Lung (tissue), 12 donors: ENCODE results near the gene MBD3L2B. TPM values are rescaled to one million over a fixed set of nuclear protein-coding genes. Genes with fewer than 3 reads are reported as not detected.
"Not testable (repeated sequence)": the region's sequence is repeated elsewhere in the genome, so short reads cannot be mapped to it uniquely, and the experiment has no call there.

ENCODE experiments used
- ATAC-seq: fragments of 200-7000 bp; cut with Tn5 transposase; one replicate; pipeline ENCODE4 v1.9.1; 2020; ENCODE audit warnings: moderate number of reproducible peaks; ENCODE audit not compliant: insufficient read depth, low FRiP score
- DNase-seq, 3 donors: peaks; one replicate each; pipeline ENCODE4 v3.0.0-alpha.2; 2013 to 2017
- H3K27ac ChIP-seq, 2 donors: one replicate each; pipeline ENCODE4 v1.5.1; 2013; ENCODE audit warnings: mild to moderate bottlenecking in 2 of 2, moderate library complexity in 2 of 2, control low read depth in 1 of 2, inconsistent platforms in 1 of 2, low read depth in 1 of 2, low read length in 1 of 2
- H3K27me3 ChIP-seq, 3 donors: one replicate each; pipeline ENCODE4 v1.5.1; 2013; ENCODE audit warnings: low read length in 2 of 3; ENCODE audit not compliant: control insufficient read depth in 3 of 3, insufficient read depth in 3 of 3
- H3K36me3 ChIP-seq, 4 donors: one replicate each; pipeline ENCODE4 v1.5.1; 2013; ENCODE audit warnings: low read length in 4 of 4, mild to moderate bottlenecking in 1 of 4, moderate library complexity in 1 of 4; ENCODE audit not compliant: control insufficient read depth in 4 of 4, insufficient read depth in 4 of 4
- H3K4me1 ChIP-seq, 5 donors: one replicate each; pipeline ENCODE4 v1.5.1; 2013; ENCODE audit warnings: low read length in 5 of 5, mild to moderate bottlenecking in 2 of 5, moderate library complexity in 1 of 5; ENCODE audit not compliant: control insufficient read depth in 5 of 5, insufficient read depth in 5 of 5
- H3K4me3 ChIP-seq: one replicate; pipeline ENCODE4 v1.5.1; 2013; ENCODE audit warnings: mild to moderate bottlenecking, control low read depth, moderate library complexity
- H3K9ac ChIP-seq, 2 donors: one replicate each; pipeline ENCODE4 v1.5.1; 2013; ENCODE audit warnings: low read length in 2 of 2, control low read depth in 1 of 2; ENCODE audit not compliant: insufficient read depth in 1 of 2
- H3K9me3 ChIP-seq, 4 donors: one replicate each; pipeline ENCODE4 v1.5.1; 2013; ENCODE audit warnings: low read length in 3 of 4, mild to moderate bottlenecking in 1 of 4, moderate library complexity in 1 of 4; ENCODE audit not compliant: control insufficient read depth in 4 of 4, insufficient read depth in 3 of 4
- WGBS, 2 donors: extraction: QIAGEN DNeasy Blood & Tissue Kit; methylation state at CpG; one replicate each; pipeline ENCODE4 v1.1.7; 2013; 5-methylcytosine and 5-hydroxymethylcytosine counted together
- polyA plus RNA-seq, 2 donors: library from polyadenylated mRNA; stranded (reverse); fragments of 200-250 nt; gene quantifications; one replicate each; pipeline ENCODE4 v1.2.1, GENCODE V29; 2013
- total RNA-seq, 2 donors: library from RNA; depleted of rRNA in 1 of 2; stranded (reverse); fragments of >200 nt in 1 of 2; gene quantifications; one replicate each; pipeline ENCODE4 v1.2.1, GENCODE V29; 2014 to 2021
- TF ChIP-seq, protein P1 (sequence below): IDR thresholded peaks from 2 replicates; pipeline ENCODE4 v1.5.1; 2012; ENCODE audit warnings: mild to moderate bottlenecking; ENCODE audit errors: control extremely low read depth, extremely low read depth
- donor health status: control.
- donor health status: control.
- donor health status: Bipolar disorder and iron deficiency.
- donor health status: healthy.
- donor health status: DM: yes; HTN: yes; CAD: no.

MBD3L2B gene
- total and polyA plus RNA-seq, 4 donors: not detected

GRCh38 chr19:7030278-7030677 is 9.0 kb upstream of the MBD3L2B start, which contains the start of gene MBD3L5:
TSS of gene MBD3L5 (plus strand) at chr19:7030578. CDS start at chr19:7030612, 34 bp downstream.
- H3K4me1 ChIP-seq, H3K27me3 ChIP-seq, H3K9ac ChIP-seq, H3K27ac ChIP-seq, DNase-seq, H3K4me3 ChIP-seq, ATAC-seq, H3K9me3 ChIP-seq, H3K36me3 ChIP-seq: not testable (repeated sequence)
- WGBS, 2 donors: no CpG with 5 or more reads among the region's 9 CpGs

GRCh38 chr19:7028790-7029189 is 7.6 kb upstream of the MBD3L2B start:
- H3K9me3 ChIP-seq, H3K4me1 ChIP-seq, H3K27me3 ChIP-seq, H3K36me3 ChIP-seq, H3K27ac ChIP-seq, H3K9ac ChIP-seq, DNase-seq, H3K4me3 ChIP-seq, ATAC-seq: not testable (repeated sequence)
- WGBS, 2 donors: no CpG with 5 or more reads among the region's 1 CpG

DNA sequence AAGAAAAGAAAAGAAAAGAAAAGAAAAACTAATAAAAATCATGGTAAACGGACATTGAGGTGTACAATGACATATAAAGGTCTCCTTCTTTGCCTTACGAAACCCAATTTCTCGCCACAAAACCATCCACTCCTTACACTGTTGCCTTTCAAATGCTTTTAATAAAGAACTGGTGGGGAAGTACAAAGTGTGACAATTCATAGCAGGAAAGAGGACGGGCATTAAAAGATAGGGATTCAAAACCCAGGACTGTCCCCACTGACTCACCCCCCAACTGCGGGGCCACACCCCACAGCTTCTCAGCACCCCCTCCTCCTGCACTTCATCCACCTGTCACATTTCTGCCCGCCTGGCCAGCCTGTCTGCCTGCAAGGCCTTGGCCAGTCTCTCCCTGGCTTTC is 2.4 kb downstream of the MBD3L2B start:
- 84 to 89% methylated on average over 6 of the region's 6 CpGs for WGBS, 2 donors
- ATAC-seq: no peak
- TF ChIP-seq, protein P1, sequence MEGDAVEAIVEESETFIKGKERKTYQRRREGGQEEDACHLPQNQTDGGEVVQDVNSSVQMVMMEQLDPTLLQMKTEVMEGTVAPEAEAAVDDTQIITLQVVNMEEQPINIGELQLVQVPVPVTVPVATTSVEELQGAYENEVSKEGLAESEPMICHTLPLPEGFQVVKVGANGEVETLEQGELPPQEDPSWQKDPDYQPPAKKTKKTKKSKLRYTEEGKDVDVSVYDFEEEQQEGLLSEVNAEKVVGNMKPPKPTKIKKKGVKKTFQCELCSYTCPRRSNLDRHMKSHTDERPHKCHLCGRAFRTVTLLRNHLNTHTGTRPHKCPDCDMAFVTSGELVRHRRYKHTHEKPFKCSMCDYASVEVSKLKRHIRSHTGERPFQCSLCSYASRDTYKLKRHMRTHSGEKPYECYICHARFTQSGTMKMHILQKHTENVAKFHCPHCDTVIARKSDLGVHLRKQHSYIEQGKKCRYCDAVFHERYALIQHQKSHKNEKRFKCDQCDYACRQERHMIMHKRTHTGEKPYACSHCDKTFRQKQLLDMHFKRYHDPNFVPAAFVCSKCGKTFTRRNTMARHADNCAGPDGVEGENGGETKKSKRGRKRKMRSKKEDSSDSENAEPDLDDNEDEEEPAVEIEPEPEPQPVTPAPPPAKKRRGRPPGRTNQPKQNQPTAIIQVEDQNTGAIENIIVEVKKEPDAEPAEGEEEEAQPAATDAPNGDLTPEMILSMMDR: no peak

DNA sequence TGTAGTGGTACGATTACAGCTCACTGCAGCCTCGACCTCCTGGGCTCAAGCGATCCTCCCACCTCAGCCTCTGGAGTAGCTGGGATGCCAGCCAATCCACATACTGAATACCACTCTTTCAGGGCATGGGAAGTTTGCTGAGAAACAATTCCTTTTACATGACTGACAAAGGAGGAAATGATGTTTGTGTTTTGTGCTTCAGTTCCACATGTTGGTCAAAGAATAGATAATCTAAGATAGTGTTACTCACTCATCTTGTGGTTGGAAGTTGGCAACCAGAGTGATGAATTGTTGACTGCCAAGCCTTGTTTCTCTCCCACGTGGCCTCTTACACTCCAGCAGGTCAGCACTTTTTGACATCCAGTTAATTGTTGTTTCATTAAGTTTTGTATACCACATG is 7.6 kb downstream of the MBD3L2B start:
- WGBS, 2 donors: 55 to 66% methylated on average over 4 of the region's 4 CpGs
- Histone ChIP-seq H3K27me3 (no peaks in the 10 kb centered on the region), H3K36me3 (no peaks in the 10 kb centered on the region), H3K4me3 (no peak overlapping the region), H3K4me1 (no peaks in the 10 kb centered on the region), H3K9me3 (no peaks in the 10 kb centered on the region), H3K27ac (no peak overlapping the region), H3K9ac (no peak overlapping the region)
- TF ChIP-seq, protein P1: no peak
- DNase-seq (no peak), ATAC-seq (no peak)

More for the DNA sequence above, 2.4 kb downstream of the MBD3L2B start:
- no peak for DNase-seq
- Histone ChIP-seq H3K27ac (no peak overlapping the region), H3K4me1 (no peaks in the 10 kb centered on the region), H3K36me3 (no peaks in the 10 kb centered on the region), H3K4me3 (no peak overlapping the region), H3K27me3 (no peaks in the 10 kb centered on the region), H3K9me3 (no peaks in the 10 kb centered on the region), H3K9ac (no peak overlapping the region)
